Neural cell (in vitro differentiated cells): ENCODE data around the gene KIF16B. TPM values are rescaled to one million over a fixed set of nuclear protein-coding genes. Genes with fewer than 3 reads are reported as not detected.

Experiments
- H2AFZ ChIP-seq: fragments of 200-600, 300-800 bp; sonication (generic), shearing (Covaris generic); 2 replicates; pipeline ENCODE4 v1.6.0; 2014; ENCODE audit warnings: low read depth, mild to moderate bottlenecking, antibody characterized with exemption, low read length, moderate library complexity
- H3F3A ChIP-seq: fragments of 200-600 bp; shearing (Covaris generic); 2 replicates; pipeline ENCODE4 v1.6.1; 2016; ENCODE audit warnings: mild to moderate bottlenecking, moderate library complexity, mixed read lengths, antibody characterized with exemption, low read length; ENCODE audit not compliant: insufficient read depth, poor library complexity, severe bottlenecking
- H3K27ac ChIP-seq: fragments of 200-600, 300-800 bp; sonication (generic), shearing (Covaris generic); 2 replicates; pipeline ENCODE4 v1.5.1; 2014; ENCODE audit warnings: mild to moderate bottlenecking, low read length, moderate library complexity
- H3K27me3 ChIP-seq: fragments of 300-800, 200-600 bp; sonication (generic), shearing (Covaris generic); 2 replicates; pipeline ENCODE4 v1.6.0; 2014; ENCODE audit warnings: mild to moderate bottlenecking, low read depth, low read length, moderate library complexity; ENCODE audit not compliant: insufficient read depth
- H3K36me3 ChIP-seq: fragments of 300-800, 200-600 bp; sonication (generic), shearing (Covaris generic); 2 replicates; pipeline ENCODE4 v1.5.1; 2014; ENCODE audit warnings: mild to moderate bottlenecking, antibody characterized with exemption, low read length, moderate library complexity; ENCODE audit not compliant: insufficient read depth
- H3K4me2 ChIP-seq: fragments of 300-800, 200-600 bp; sonication (generic), shearing (Covaris generic); 2 replicates; pipeline ENCODE4 v1.6.0; 2014; ENCODE audit warnings: mild to moderate bottlenecking, low read length
- H3K4me3 ChIP-seq: fragments of 300-800, 200-600 bp; sonication (generic), shearing (Covaris generic); 2 replicates; pipeline ENCODE4 v1.5.1; 2014; ENCODE audit warnings: mild to moderate bottlenecking, low read length, moderate library complexity
- H3K79me2 ChIP-seq: fragments of 200-600 bp; shearing (Covaris generic); replicated peaks from 2 replicates; pipeline ENCODE4 v1.6.0; 2014; ENCODE audit warnings: mild to moderate bottlenecking, low read length, moderate library complexity; ENCODE audit not compliant: insufficient read depth
- H3K9ac ChIP-seq: fragments of 300-800, 200-600 bp; sonication (generic), shearing (Covaris generic); 2 replicates; pipeline ENCODE4 v1.6.1; 2016; ENCODE audit warnings: mild to moderate bottlenecking, low read length, mixed read lengths
- H3K9me2 ChIP-seq: fragments of 200-600 bp; shearing (Covaris generic); 2 replicates; pipeline ENCODE4 v1.6.1; 2016; ENCODE audit warnings: mild to moderate bottlenecking, low read length, mixed read lengths; ENCODE audit not compliant: insufficient read depth
- H3K9me3 ChIP-seq: fragments of 200-600, 300-800 bp; sonication (generic), shearing (Covaris generic); 2 replicates; pipeline ENCODE4 v1.6.1; 2016; ENCODE audit warnings: mild to moderate bottlenecking, mixed run types, low read length, moderate library complexity, mixed read lengths
- H4K20me1 ChIP-seq: fragments of 200-600 bp; shearing (Covaris generic); 2 replicates; pipeline ENCODE4 v1.6.1; 2016; ENCODE audit warnings: mild to moderate bottlenecking, mixed run types; ENCODE audit not compliant: insufficient read depth
- EP300 ChIP-seq: fragments of 450-650 bp; conservative IDR thresholded peaks from 2 replicates; pipeline ENCODE4 v1.6.1; 2014; ENCODE audit warnings: antibody characterized with exemption, mild to moderate bottlenecking, moderate library complexity; ENCODE audit not compliant: poor library complexity, severe bottlenecking
- EZH2 ChIP-seq: fragments of 200-600, 300-800 bp; shearing (Covaris generic), sonication (generic); IDR thresholded peaks from 2 replicates; pipeline ENCODE4 v1.6.1; 2014; ENCODE audit warnings: antibody characterized with exemption, low read length, borderline replicate concordance, mild to moderate bottlenecking; ENCODE audit not compliant: insufficient read depth, poor library complexity, severe bottlenecking
- MXI1 ChIP-seq: fragments of 450-650 bp; conservative IDR thresholded peaks from 2 replicates; pipeline ENCODE4 v1.6.1; 2014; ENCODE audit warnings: antibody characterized with exemption, mild to moderate bottlenecking; ENCODE audit not compliant: poor library complexity, severe bottlenecking
- POLR2AphosphoS5 ChIP-seq: IDR thresholded peaks from 2 replicates; pipeline ENCODE4 v1.6.1; 2012
- RAD21 ChIP-seq: fragments of 450-650 bp; conservative IDR thresholded peaks from 2 replicates; pipeline ENCODE4 v1.6.1; 2014; ENCODE audit warnings: antibody characterized with exemption, mild to moderate bottlenecking, moderate library complexity
- REST ChIP-seq: IDR thresholded peaks from 2 replicates; pipeline ENCODE4 v1.6.1; 2012; ENCODE audit warnings: borderline replicate concordance
- SMC3 ChIP-seq: fragments of 450-650 bp; conservative IDR thresholded peaks from 2 replicates; pipeline ENCODE4 v1.6.1; 2014; ENCODE audit warnings: antibody characterized with exemption, mild to moderate bottlenecking, moderate library complexity; ENCODE audit not compliant: poor library complexity
- TAF1 ChIP-seq: IDR thresholded peaks from 2 replicates; pipeline ENCODE4 v1.6.1; 2012; ENCODE audit warnings: low read depth
- polyA plus RNA-seq: library from polyadenylated mRNA; depleted of rRNA; stranded (reverse); fragments of >200 nt; gene quantifications from 2 replicates; pipeline ENCODE4 v1.2.3, GENCODE V29; 2014
- TF ChIP-seq, protein P1 (sequence below): fragments of 450-650 bp; IDR thresholded peaks from 2 replicates; pipeline ENCODE4 v1.5.1; 2014; ENCODE audit warnings: antibody characterized with exemption, mild to moderate bottlenecking, moderate library complexity; ENCODE audit not compliant: poor library complexity, severe bottlenecking

The KIF16B gene
- polyA plus RNA-seq, 1 donor from 2014 or later, result 3.8 TPM

DNA sequence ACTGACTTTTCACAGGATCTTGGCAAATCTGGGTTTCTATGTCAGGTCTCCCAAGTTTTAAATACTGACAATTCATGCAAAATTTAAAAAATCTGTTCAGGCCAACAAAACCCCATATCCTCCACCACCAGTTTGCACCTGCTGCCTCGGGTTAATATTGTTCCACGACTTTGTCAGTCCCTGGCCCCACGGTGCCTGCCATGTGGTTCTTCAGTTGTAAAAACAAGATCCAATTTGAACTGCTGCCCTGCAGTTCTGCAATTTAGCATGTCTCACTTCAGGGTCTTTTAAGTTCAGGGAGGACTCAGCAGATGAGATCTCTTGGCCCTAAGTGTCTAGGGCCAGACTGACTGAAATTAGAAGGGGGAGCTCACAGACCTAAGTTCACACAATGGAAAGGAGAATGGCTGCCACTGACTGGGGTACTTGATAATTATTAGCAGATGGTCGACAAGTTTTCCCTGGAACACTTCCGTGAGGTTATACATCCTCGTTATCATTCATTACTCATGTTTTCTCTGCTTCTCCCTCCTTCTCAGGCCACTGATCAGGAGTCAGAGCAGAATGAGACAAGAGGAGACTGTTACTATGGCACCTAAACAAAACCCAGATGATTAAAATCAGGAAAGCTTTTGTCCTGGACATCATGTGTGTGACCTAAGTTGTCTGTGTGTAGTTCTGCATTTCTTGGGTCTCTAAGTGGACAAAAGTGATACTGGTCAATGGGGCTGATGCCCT lies 223.6 kb downstream of the KIF16B start:
- Histone ChIP-seq H3K27ac (no peak overlapping the region), H2AFZ (no peak overlapping the region), H3K36me3 (no peaks in the 10 kb centered on the region), H3K27me3 (no peaks in the 10 kb centered on the region), H3K9me3 (no peaks in the 10 kb centered on the region), H3K4me3 (no peak overlapping the region), H3K9ac (no peak overlapping the region), H3K4me2 (no peak overlapping the region), H3F3A (no peaks in the 10 kb centered on the region), H4K20me1 (no peaks in the 10 kb centered on the region), H3K9me2 (no peaks in the 10 kb centered on the region), H3K79me2 (no peaks in the 10 kb centered on the region)
- TF ChIP-seq REST, result no peak
- no peak for TF ChIP-seq POLR2AphosphoS5
- TF ChIP-seq, protein P1, sequence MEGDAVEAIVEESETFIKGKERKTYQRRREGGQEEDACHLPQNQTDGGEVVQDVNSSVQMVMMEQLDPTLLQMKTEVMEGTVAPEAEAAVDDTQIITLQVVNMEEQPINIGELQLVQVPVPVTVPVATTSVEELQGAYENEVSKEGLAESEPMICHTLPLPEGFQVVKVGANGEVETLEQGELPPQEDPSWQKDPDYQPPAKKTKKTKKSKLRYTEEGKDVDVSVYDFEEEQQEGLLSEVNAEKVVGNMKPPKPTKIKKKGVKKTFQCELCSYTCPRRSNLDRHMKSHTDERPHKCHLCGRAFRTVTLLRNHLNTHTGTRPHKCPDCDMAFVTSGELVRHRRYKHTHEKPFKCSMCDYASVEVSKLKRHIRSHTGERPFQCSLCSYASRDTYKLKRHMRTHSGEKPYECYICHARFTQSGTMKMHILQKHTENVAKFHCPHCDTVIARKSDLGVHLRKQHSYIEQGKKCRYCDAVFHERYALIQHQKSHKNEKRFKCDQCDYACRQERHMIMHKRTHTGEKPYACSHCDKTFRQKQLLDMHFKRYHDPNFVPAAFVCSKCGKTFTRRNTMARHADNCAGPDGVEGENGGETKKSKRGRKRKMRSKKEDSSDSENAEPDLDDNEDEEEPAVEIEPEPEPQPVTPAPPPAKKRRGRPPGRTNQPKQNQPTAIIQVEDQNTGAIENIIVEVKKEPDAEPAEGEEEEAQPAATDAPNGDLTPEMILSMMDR, result no peak
- TF ChIP-seq TAF1, result no peak
- TF ChIP-seq EP300, result no peak

DNA sequence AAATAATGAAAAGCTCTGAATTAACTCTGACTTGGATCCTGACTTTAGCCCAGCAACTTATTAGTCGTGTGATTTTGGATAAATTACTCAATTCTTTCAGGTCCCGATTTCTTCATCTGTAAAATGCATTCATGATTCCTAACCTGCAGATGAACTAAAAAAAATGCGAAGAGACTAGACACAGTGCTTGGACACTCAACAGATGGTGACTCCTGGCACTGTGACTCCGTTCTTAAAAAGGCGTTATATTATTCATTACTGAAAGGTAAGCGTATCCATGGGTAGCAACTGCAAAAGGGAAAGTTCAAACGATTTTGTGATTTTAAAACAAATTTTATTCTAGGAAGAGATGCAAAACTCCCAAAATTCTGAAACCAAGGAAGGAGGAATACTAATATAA lies 226.3 kb downstream of the KIF16B start:
- Histone ChIP-seq H3K9ac (no peak overlapping the region), H3K4me2 (no peak overlapping the region), H3K36me3 (no peaks in the 10 kb centered on the region), H3K27me3 (no peaks in the 10 kb centered on the region), H3K9me3 (no peaks in the 10 kb centered on the region), H4K20me1 (no peaks in the 10 kb centered on the region), H3K4me3 (no peak overlapping the region), H3K79me2 (no peaks in the 10 kb centered on the region), H3K27ac (no peak overlapping the region), H2AFZ (no peak overlapping the region), H3F3A (no peaks in the 10 kb centered on the region), H3K9me2 (no peaks in the 10 kb centered on the region)
- TF ChIP-seq RAD21, result no peak
- no peak for TF ChIP-seq EP300
- no peak for TF ChIP-seq SMC3
- no peak for TF ChIP-seq TAF1
- no peak for TF ChIP-seq POLR2AphosphoS5
- no peak for TF ChIP-seq EZH2
- TF ChIP-seq MXI1, result no peak
- TF ChIP-seq, protein P1, result no peak
- TF ChIP-seq REST, result no peak
